22Rv1 (cell line): ENCODE results near the gene GRB7.

Experiments used
- H3K27ac ChIP-seq: fragments of 450-650 bp; 2 replicates; pipeline ENCODE4 v1.5.1; 2017
- ZFX ChIP-seq: fragments of 450-650 bp; IDR thresholded peaks from 2 replicates; pipeline ENCODE4 v1.6.1; 2017; ENCODE audit warnings: antibody characterized with exemption, borderline replicate concordance
- TF ChIP-seq, protein P1 (sequence below): fragments of 450-650 bp; IDR thresholded peaks from 2 replicates; pipeline ENCODE4 v1.5.1; 2017; ENCODE audit warnings: mild to moderate bottlenecking

Gene GRB7

DNA sequence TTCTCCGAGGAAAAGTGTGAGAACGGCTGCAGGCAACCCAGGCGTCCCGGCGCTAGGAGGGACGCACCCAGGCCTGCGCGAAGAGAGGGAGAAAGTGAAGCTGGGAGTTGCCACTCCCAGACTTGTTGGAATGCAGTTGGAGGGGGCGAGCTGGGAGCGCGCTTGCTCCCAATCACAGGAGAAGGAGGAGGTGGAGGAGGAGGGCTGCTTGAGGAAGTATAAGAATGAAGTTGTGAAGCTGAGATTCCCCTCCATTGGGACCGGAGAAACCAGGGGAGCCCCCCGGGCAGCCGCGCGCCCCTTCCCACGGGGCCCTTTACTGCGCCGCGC, 38.0 kb upstream of the GRB7 start, which contains the start of gene ERBB2:
ERBB2 (plus strand) TSS at position 247 of the 330 bp plus-strand sequence. CDS start 175 bp downstream, outside the sequence.
- H3K27ac ChIP-seq, result peak within 1 kb of the TSS; percentile 90

DNA sequence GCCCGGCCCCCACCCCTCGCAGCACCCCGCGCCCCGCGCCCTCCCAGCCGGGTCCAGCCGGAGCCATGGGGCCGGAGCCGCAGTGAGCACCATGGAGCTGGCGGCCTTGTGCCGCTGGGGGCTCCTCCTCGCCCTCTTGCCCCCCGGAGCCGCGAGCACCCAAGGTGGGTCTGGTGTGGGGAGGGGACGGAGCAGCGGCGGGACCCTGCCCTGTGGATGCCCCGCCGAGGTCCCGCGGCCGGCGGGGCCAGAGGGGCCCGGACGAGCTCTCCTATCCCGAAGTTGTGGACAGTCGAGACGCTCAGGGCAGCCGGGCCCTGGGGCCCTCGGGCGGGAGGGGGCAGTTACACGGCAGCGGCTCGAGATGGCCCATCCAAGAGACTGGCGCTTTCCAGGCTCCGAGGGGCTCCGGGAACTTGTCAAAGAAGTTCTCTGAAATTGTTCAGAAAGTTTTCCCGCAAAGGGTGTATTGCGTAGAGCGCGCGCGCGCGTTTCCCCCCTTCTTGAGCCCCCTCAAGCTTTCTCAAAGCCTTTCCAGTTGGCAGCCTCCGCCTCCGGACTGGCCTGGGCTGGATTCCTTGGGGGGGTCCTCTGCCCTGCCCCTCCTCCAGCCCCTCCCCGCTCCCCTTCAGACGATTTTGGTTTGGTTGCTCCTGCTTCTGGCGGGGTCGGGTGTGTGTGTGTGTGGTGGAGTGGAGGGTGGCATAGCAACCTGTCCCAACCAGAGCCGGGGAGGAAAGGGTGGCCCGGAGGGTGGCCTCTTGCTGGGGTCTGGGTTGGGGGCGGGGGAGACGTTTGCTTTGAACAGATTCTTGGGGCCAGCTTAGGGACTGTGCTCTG, 37.4 kb upstream of the GRB7 start:
- H3K27ac ChIP-seq, result peak overlapping the region; percentile 90

More for the DNA sequence above, 38.0 kb upstream of the GRB7 start, which contains the start of gene ERBB2:
- TF ChIP-seq, protein P1, sequence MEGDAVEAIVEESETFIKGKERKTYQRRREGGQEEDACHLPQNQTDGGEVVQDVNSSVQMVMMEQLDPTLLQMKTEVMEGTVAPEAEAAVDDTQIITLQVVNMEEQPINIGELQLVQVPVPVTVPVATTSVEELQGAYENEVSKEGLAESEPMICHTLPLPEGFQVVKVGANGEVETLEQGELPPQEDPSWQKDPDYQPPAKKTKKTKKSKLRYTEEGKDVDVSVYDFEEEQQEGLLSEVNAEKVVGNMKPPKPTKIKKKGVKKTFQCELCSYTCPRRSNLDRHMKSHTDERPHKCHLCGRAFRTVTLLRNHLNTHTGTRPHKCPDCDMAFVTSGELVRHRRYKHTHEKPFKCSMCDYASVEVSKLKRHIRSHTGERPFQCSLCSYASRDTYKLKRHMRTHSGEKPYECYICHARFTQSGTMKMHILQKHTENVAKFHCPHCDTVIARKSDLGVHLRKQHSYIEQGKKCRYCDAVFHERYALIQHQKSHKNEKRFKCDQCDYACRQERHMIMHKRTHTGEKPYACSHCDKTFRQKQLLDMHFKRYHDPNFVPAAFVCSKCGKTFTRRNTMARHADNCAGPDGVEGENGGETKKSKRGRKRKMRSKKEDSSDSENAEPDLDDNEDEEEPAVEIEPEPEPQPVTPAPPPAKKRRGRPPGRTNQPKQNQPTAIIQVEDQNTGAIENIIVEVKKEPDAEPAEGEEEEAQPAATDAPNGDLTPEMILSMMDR, result no peak
- TF ChIP-seq ZFX, result no peak

DNA sequence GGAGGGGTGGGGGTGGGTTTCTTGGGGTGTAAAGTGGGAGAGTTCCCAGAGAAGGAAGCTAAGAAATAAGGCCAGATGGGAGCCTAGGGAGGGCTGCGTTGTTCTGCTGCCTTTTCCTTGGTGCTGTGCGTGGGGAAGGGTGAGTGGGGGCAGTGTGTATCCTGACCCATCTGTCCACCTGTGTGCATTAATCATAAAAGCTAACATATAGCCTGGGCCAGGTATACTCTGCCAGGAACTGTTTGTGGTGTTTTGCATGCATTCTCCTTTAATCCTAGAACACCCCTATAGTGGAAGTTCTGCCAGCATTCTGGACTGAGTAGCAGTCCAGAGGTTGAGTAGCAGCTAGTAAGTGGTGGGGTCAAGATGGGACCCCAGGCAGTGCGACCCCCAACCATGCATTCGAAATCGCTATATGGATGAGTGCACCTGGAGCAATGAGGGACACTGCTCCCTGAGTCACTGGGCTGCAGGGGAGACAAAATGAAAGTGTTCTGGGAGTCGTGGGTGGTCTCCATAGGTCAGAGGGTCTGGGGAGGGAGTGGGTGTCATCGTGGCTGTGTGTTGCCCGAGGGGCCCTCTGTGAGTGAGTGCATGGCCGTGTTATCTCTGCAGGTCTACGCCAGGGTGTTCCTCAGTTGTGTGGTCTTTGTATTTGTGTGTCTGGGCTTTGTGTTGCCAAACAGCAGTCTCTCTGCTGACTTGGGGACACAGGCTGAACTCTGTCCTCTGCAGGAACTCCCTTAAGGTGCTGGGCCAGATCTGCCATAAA, 36.5 kb upstream of the GRB7 start:
- TF ChIP-seq, protein P1, result no peak
- TF ChIP-seq ZFX, result no peak
- H3K27ac ChIP-seq, result peak overlapping the region; percentile 90

More for the DNA sequence above, 37.4 kb upstream of the GRB7 start:
- TF ChIP-seq ZFX, result no peak
- TF ChIP-seq, protein P1, result no peak

DNA sequence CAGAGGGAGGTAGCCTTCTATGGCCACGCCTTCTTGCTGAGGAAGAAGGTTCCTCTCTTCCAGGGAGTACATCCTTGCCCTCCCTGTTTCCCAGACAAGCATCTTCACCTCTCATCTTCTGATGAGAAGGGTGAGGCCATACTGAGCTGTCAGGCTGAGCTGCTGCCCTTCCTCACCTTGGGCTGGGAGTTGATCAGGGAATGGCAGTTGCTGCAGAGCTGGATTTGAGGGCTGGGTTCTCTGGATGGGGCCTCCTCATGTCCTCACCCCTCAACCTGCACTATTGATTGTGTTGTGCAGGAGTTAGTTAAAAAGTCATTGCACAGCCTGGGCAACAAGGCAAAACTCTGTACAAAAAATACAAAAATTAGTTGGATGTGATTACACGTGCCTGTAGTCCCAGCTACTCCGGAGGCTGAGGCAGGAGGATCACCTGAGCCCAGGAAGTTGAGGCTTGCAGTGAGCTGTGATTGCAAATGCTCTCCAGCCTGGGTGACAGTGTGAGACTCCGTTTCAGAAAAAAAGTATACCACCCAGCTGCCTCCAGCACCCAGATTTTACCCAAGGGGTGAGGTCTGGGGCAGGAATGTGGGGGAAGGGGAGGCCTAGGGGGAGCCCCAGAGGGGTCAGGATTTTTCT, 35.8 kb upstream of the GRB7 start:
- H3K27ac ChIP-seq, result peak overlapping the region; percentile 90
- TF ChIP-seq, protein P1, result no peak
- TF ChIP-seq ZFX, result no peak

DNA sequence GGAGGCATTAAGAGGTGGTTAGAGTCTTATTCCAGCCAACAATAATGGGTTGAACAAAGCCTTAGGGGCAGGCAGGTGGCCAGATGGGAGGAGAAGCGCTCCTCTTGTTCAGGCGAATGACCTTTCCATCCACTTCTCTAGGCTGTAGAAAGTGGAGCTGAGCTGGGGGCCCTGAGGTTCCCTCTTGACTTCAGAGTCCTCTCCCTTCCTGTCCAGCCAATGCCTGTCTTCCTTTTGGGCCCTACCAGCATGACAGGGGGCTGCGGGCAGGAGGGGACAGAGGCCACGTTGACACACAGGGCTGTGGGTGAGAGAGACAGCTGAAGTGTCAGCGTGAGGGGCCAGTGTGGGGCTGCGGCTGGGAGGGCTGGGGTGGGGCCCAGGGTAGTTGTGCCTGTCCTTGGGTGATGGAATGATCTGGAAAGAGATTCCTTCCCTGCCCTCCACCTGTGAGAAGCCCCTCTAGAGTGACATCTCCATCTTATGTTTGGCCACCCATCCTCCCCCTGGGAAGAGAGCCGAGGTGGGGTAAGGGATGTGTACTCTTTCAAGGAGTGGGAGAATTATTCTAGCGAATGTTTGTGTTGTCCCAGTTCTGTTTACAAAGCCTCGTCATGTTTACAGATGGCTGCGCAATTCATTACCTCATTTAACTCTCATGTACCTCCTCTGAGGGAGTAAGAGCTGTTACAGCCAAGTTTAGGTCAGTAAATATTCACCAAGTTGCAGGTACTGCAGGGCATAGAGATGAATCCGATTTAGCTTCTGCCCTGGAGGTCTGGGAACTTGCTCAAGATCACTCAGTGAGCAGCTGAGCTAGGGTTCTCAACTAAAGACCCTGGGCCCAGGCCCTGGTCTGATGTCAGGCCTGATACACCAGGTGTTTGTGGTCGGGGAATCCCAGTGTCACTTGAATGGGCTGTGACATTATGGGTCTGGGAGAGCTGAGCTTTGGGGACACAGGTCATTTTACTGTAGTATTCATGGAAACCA, 34.5 kb upstream of the GRB7 start:
- TF ChIP-seq, protein P1, result no peak
- no peak for TF ChIP-seq ZFX
- peak overlapping the region; percentile 90 for H3K27ac ChIP-seq

DNA sequence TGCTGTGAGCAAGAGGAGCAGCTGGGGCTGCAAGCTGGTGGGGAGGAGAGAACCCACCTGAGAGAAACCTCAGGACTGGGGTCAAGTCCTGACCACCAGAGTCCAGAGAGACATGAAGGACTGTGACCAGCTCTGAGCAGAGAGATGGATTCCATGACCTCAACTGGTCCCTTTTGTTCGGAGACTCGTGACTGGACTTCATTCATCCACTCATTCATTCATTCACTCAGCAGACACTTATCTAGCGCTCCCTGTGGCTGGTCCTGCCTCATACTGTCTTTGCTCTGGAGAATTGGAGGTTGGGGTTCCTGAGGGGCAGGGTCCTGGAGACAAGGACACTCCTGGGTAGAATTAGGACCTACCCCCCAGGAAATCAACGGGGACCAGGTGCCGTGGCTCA, 33.8 kb upstream of the GRB7 start:
- peak overlapping the region; percentile 90 for H3K27ac ChIP-seq

More for the DNA sequence above, 33.8 kb upstream of the GRB7 start:
- no peak for TF ChIP-seq ZFX
- TF ChIP-seq, protein P1, result no peak
